Epithelial cell of esophagus (primary cell): ENCODE results near the gene THSD8.
A peak's percentile ranks its signal among the peaks of the same experiment; 100 is the strongest.

ENCODE experiments used
- DNase-seq: peaks from one replicate; pipeline ENCODE4 v3.0.0; 2010; ENCODE audit warnings: low read depth
- H3K4me3 ChIP-seq: 2 replicates; pipeline ENCODE4 v1.5.1; 2011; ENCODE audit warnings: mild to moderate bottlenecking, low read length, control low read depth
- CTCF ChIP-seq: IDR thresholded peaks from 2 replicates; pipeline ENCODE4 v1.5.1; 2011; ENCODE audit warnings: low read depth, mild to moderate bottlenecking, low read length, control low read depth, inconsistent platforms; ENCODE audit not compliant: insufficient read depth; ENCODE audit errors: missing control alignments

Gene THSD8

GRCh38 chr19:12792051-12792852 is 9.6 kb upstream of the THSD8 start:
- TF ChIP-seq CTCF, result no peak
- peak; percentile 49 for DNase-seq
- H3K4me3 ChIP-seq, result peak overlapping the region; percentile 92

GRCh38 chr19:12792853-12793289 is 9.0 kb upstream of the THSD8 start:
- peak overlapping the region; percentile 92 for H3K4me3 ChIP-seq
- no peak for TF ChIP-seq CTCF
- DNase-seq, result no peak

GRCh38 chr19:12793290-12794195 is 8.3 kb upstream of the THSD8 start:
- H3K4me3 ChIP-seq, result peak overlapping the region; percentile 92
- peak; percentile 96 for DNase-seq
- no peak for TF ChIP-seq CTCF

GRCh38 chr19:12794196-12794941 is 7.5 kb upstream of the THSD8 start:
- no peak for DNase-seq
- no peak for TF ChIP-seq CTCF
- H3K4me3 ChIP-seq, result no peak overlapping the region

GRCh38 chr19:12794971-12795381 is 6.9 kb upstream of the THSD8 start:
- no peak for DNase-seq
- no peak for TF ChIP-seq CTCF
- H3K4me3 ChIP-seq, result no peak overlapping the region

- TF ChIP-seq CTCF, result peak; percentile 97
- DNase-seq, result peak; percentile 78
- H3K4me3 ChIP-seq, result no peak overlapping the region
Observed at GRCh38 chr19:12796146-12797071, 5.5 kb upstream of the THSD8 start.
